ENCODE measurements around the gene SLC6A9.

The SLC6A9 gene

GRCh38 chr1:44019466-44019948, 11.8 kb downstream of the SLC6A9 start:
- TF ChIP-seq, protein P1, sequence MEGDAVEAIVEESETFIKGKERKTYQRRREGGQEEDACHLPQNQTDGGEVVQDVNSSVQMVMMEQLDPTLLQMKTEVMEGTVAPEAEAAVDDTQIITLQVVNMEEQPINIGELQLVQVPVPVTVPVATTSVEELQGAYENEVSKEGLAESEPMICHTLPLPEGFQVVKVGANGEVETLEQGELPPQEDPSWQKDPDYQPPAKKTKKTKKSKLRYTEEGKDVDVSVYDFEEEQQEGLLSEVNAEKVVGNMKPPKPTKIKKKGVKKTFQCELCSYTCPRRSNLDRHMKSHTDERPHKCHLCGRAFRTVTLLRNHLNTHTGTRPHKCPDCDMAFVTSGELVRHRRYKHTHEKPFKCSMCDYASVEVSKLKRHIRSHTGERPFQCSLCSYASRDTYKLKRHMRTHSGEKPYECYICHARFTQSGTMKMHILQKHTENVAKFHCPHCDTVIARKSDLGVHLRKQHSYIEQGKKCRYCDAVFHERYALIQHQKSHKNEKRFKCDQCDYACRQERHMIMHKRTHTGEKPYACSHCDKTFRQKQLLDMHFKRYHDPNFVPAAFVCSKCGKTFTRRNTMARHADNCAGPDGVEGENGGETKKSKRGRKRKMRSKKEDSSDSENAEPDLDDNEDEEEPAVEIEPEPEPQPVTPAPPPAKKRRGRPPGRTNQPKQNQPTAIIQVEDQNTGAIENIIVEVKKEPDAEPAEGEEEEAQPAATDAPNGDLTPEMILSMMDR (IDR thresholded peaks at IDR 0.05; ENCODE audit: low read depth, low read length, missing control alignments) = no peak
- Histone ChIP-seq H3K27ac (no peak overlapping the region), H3K4me3 (ENCODE audit: low read depth, low read length) (no peak overlapping the region), H3K36me3 (replicated peaks) (no peaks in the 10 kb centered on the region), H3K27me3 (replicated peaks) (no peaks in the 10 kb centered on the region)
- DNase-seq = no peak
- in situ Hi-C loops (cut with HindIII; ENCODE audit: low pct_ligation_motif_present, low sequenced_read_pairs) = no loop called here

- H3K27me3 ChIP-seq (replicated peaks) = no peaks in the 10 kb centered on the region
- H3K36me3 ChIP-seq (replicated peaks) = no peaks in the 10 kb centered on the region
- in situ Hi-C loops (cut with HindIII; ENCODE audit: low pct_ligation_motif_present, low sequenced_read_pairs) = no loop called here
- no peak overlapping the region for H3K4me3 ChIP-seq (ENCODE audit: low read depth, low read length)
- DNase-seq = no peak
- H3K27ac ChIP-seq = no peak overlapping the region
- TF ChIP-seq, protein P1 (IDR thresholded peaks at IDR 0.05; ENCODE audit: low read depth, low read length, missing control alignments) = no peak
Measured at GRCh38 chr1:44016890-44017400, 14.3 kb downstream of the SLC6A9 start.

DNA sequence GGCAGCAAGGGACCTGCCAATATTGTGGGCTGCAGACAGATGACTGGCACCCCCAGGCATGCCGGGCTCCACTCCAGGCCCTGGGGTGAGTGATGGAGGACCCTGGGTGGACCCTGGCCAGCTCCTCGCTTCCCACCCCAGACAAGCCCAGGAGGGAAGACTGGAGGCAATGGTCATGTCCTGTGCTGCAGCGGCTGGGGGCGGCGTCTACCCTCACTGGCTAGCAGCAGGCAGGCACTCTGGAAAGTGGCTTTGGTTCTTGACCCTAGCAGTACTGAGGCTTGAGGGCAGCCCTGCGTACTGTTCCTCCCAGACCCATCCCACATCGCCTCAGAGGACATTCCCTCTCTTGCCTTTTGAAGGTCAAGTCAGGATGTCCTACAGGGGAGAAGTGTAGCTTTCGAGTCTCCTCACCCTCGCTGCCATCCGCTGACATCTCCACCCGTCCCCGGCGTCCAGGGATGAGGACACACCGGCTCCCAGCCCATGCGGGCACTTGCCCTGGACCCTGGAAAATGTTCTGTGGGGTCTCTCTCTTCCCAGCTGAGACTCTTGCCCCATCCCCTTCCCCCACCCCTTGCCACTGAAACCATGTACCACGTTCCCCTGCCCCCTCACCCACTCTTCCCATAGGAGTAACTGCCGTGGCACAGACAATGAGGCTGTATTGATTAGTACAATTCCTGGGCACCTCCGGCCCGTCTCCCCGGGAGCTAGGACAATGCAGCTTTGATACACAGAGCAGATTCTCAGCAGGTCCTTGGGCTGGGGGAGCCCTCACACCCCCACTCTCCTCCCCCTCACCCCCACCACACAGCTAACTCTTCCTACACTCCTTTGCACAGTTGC, 15.0 kb downstream of the SLC6A9 start:
- H3K36me3 ChIP-seq (replicated peaks) = no peaks in the 10 kb centered on the region
- TF ChIP-seq, protein P1 (IDR thresholded peaks at IDR 0.05; ENCODE audit: low read depth, low read length, missing control alignments) = no peak
- no peak for DNase-seq
- no peaks in the 10 kb centered on the region for H3K27me3 ChIP-seq (replicated peaks)
- H3K27ac ChIP-seq = no peak overlapping the region
- H3K4me3 ChIP-seq (ENCODE audit: low read depth, low read length) = no peak overlapping the region
- in situ Hi-C loops (cut with HindIII; ENCODE audit: low pct_ligation_motif_present, low sequenced_read_pairs) = no loop called here

GRCh38 chr1:44015206-44015605, 16.1 kb downstream of the SLC6A9 start:
- no peak for DNase-seq
- in situ Hi-C loops (cut with HindIII; ENCODE audit: low pct_ligation_motif_present, low sequenced_read_pairs) = no loop called here

GRCh38 chr1:44014365-44015104, 16.7 kb downstream of the SLC6A9 start:
- no peaks in the 10 kb centered on the region for H3K36me3 ChIP-seq (replicated peaks)
- no peak overlapping the region for H3K27ac ChIP-seq
- in situ Hi-C loops (cut with HindIII; ENCODE audit: low pct_ligation_motif_present, low sequenced_read_pairs) = no loop called here
- TF ChIP-seq, protein P1 (IDR thresholded peaks at IDR 0.05; ENCODE audit: low read depth, low read length, missing control alignments) = no peak
- H3K27me3 ChIP-seq (replicated peaks) = no peaks in the 10 kb centered on the region
- DNase-seq = no peak
- H3K4me3 ChIP-seq (ENCODE audit: low read depth, low read length) = no peak overlapping the region

More at GRCh38 chr1:44015206-44015605, 16.1 kb downstream of the SLC6A9 start:
- H3K27ac ChIP-seq = no peak overlapping the region
- H3K36me3 ChIP-seq (replicated peaks) = no peaks in the 10 kb centered on the region
- TF ChIP-seq, protein P1 (IDR thresholded peaks at IDR 0.05; ENCODE audit: low read depth, low read length, missing control alignments) = no peak
- no peaks in the 10 kb centered on the region for H3K27me3 ChIP-seq (replicated peaks)
- no peak overlapping the region for H3K4me3 ChIP-seq (ENCODE audit: low read depth, low read length)

Measured in brain microvascular endothelial cell (primary cell).